HUES64 (cell line): ENCODE data around the gene ST8SIA6.

Experiments
- H3K27ac ChIP-seq: 2 replicates; pipeline ENCODE4 v1.7.0; 2013; ENCODE audit warnings: low read depth, low read length, inconsistent platforms
- H3K27me3 ChIP-seq: 2 replicates; pipeline ENCODE4 v1.6.1; 2013; ENCODE audit warnings: mild to moderate bottlenecking, low read length; ENCODE audit not compliant: insufficient read depth
- H3K36me3 ChIP-seq: 2 replicates; pipeline ENCODE4 v1.6.1; 2013; ENCODE audit warnings: mild to moderate bottlenecking, low read length; ENCODE audit not compliant: insufficient read depth
- H3K4me1 ChIP-seq: 2 replicates; pipeline ENCODE4 v1.6.1; 2013; ENCODE audit warnings: mild to moderate bottlenecking, low read length, moderate library complexity; ENCODE audit not compliant: insufficient read depth
- H3K4me3 ChIP-seq: 2 replicates; pipeline ENCODE4 v1.5.1; 2013; ENCODE audit warnings: mild to moderate bottlenecking, low read length, moderate library complexity
- H3K9ac ChIP-seq: 2 replicates; pipeline ENCODE4 v1.6.1; 2013; ENCODE audit warnings: mild to moderate bottlenecking, low read depth, low read length
- H3K9me3 ChIP-seq: 2 replicates; pipeline ENCODE4 v1.6.1; 2013; ENCODE audit warnings: low read depth, low read length; ENCODE audit not compliant: insufficient read depth
- WGBS: fragments of 150-250, 120-280 bp; methylation state at CpG from one replicate; pipeline ENCODE4 v1.1.7; 2013; ENCODE audit warnings: missing lambda C conversion rate; 5-methylcytosine and 5-hydroxymethylcytosine counted together

The ST8SIA6 gene

DNA sequence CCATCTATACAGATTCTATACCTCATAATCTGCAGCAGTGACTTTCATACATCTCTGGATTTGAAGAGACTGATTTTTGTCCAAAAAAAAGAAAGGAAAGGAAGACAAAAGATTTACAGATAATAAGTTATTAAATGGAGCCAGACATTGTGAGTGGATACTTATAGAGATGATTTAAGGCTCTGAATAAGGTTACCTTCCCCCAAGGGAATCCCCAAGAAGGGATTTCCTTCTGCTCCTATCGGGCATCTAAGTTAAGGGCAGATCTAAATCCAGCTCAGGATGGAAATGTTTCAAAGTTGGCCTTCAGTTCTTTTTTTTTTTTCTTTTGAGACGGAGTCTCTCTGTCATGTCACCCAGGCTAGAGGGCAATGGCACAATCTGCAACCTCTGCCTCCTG, 97.6 kb downstream of the ST8SIA6 start:
- 97% methylated on average over 2 of the region's 2 CpGs for WGBS

DNA sequence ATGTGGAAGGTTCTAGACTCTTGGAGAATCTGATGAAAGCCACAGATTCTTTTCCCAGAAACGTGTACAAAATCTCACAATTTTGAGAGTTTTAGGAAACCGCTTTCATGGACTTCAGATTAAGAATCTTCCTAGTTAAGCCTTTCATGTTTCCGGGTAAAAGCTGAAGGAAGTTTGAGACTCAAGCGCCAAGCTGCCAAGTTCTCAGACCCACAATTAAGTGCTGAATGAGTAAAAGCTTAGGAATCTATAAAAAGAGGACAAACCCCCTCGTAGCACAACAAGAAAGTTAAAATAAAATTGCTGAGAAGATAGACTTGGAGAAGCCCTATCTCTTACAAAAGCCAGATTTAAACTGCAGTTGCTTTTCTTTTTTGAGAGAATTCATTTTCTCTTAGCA, 99.6 kb downstream of the ST8SIA6 start:
- Histone ChIP-seq H3K27ac (no peak overlapping the region), H3K36me3 (no peaks in the 10 kb centered on the region), H3K4me3 (no peak overlapping the region), H3K9ac (no peak overlapping the region), H3K9me3 (peaks cover 3% of the 10 kb centered on the region; the same call in 1 of the 2 replicates), H3K27me3 (no peaks in the 10 kb centered on the region), H3K4me1 (no peaks in the 10 kb centered on the region)
- WGBS = 81% methylated on average over 5 of the region's 5 CpGs

More for the DNA sequence above, 97.6 kb downstream of the ST8SIA6 start:
- no peaks in the 10 kb centered on the region for H3K4me1 ChIP-seq
- H3K27me3 ChIP-seq = no peaks in the 10 kb centered on the region
- H3K9me3 ChIP-seq = no peaks in the 10 kb centered on the region
- H3K36me3 ChIP-seq = no peaks in the 10 kb centered on the region
- no peak overlapping the region for H3K9ac ChIP-seq
- no peak overlapping the region for H3K4me3 ChIP-seq
- no peak overlapping the region for H3K27ac ChIP-seq

DNA sequence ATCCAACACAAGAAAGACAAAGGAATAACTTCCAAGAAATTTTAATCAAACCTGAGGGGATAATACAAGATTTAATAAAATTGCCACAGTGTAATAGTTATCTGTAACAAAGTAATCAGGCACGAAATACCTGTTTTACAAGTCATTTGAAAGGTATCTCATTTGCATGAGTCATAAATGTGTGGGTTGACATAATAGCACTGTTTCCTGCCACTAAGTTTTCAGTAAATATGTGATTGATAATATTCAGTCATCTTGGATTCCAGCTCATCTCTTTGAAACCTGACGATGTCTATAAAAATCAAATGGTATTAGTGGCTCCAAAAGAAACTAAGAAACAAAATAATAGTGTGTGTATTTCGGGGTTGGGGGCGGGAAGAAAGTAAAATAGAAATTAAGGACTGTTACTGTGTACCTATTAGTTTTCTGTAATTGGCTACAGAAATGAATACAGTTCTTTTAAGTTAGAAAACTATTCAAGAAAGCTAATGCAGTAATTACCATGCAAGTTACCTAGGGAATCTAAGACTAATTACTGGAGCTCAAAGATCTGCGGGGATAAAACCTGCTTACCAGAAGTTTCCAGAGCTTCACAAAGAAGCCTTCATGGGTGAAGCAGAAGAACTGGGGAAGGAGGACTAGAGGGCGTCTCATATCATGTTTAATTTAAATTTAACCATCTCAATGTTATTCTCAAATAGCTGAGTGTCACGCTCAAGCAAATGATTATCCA, 100.7 kb downstream of the ST8SIA6 start:
- H3K27ac ChIP-seq = no peak overlapping the region
- WGBS = 93% methylated on average over 6 of the region's 7 CpGs
- H3K27me3 ChIP-seq = no peaks in the 10 kb centered on the region
- no peak overlapping the region for H3K4me3 ChIP-seq
- no peaks in the 10 kb centered on the region for H3K36me3 ChIP-seq
- H3K9ac ChIP-seq = no peak overlapping the region
- H3K9me3 ChIP-seq = peaks cover 3% of the 10 kb centered on the region; the same call in 1 of the 2 replicates
- H3K4me1 ChIP-seq = no peaks in the 10 kb centered on the region

DNA sequence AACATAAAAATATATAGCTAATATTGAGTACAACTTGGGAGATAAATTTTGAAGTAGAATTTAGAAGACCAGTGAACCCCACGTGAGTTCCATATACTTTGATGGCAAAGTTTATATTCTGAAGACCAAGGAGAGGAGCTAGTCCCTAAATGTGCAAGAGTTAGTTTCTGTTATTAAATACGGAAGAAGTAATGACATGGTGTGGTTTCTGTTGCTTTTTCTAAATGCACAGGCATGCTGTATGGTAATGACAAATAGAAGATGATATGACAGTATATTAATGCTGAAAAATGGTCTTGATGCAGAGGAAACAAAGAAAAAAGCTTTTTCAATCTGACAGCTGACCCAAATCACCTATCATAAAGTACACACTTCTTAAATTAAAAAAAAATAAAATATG, 101.8 kb downstream of the ST8SIA6 start:
- H3K4me3 ChIP-seq = no peak overlapping the region
- H3K4me1 ChIP-seq = no peaks in the 10 kb centered on the region
- 92% methylated on average over 2 of the region's 2 CpGs for WGBS
- no peak overlapping the region for H3K9ac ChIP-seq
- no peak overlapping the region for H3K27ac ChIP-seq
- no peaks in the 10 kb centered on the region for H3K27me3 ChIP-seq
- peaks cover 3% of the 10 kb centered on the region; the same call in 1 of the 2 replicates for H3K9me3 ChIP-seq
- no peaks in the 10 kb centered on the region for H3K36me3 ChIP-seq

DNA sequence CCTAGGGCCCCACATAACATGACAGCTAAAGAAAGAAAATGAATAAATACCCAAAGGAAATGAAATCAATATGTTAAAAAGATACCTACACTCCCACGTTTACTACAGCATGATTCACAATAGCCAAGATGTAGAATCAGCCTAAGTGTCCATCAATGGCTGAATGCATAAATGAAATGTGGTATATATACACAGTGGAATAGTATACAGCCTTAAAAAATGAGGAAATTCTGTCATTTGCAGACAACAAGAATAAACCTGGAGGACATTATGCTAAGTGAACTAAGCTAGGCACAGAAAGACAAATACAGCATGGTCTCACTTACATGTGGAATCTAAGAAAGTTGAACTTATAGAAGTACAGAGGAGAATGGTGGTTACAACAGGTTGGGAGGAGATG, 102.9 kb downstream of the ST8SIA6 start:
- no CpG with 5 or more reads among the region's 1 CpG for WGBS
- no peaks in the 10 kb centered on the region for H3K36me3 ChIP-seq
- H3K4me1 ChIP-seq = no peaks in the 10 kb centered on the region
- peaks cover 3% of the 10 kb centered on the region; the same call in 1 of the 2 replicates for H3K9me3 ChIP-seq
- no peaks in the 10 kb centered on the region for H3K27me3 ChIP-seq
- H3K9ac ChIP-seq = no peak overlapping the region
- no peak overlapping the region for H3K4me3 ChIP-seq
- H3K27ac ChIP-seq = no peak overlapping the region

DNA sequence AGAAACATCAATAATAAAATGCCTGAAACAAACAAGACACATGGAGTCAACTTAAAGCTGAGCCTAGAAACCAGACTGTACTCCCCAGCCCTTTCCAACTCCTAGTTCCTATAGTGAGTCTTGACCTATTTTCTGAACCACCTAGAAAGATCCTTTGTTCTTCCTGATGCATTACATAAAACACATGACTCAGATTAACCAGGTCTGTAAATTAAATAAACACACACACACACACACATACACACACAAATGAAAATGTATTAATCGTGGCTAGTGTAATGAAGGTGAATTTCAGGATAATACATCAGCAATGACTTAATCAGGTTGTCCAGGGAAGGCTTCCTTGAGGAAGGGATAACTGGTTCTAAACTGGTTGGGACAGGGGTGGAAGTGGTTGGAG, 104.7 kb downstream of the ST8SIA6 start:
- H3K27ac ChIP-seq = no peak overlapping the region
- H3K9ac ChIP-seq = no peak overlapping the region
- 100% methylated on average over 1 of the region's 1 CpG for WGBS
- no peaks in the 10 kb centered on the region for H3K36me3 ChIP-seq
- peaks cover 3% of the 10 kb centered on the region; the same call in 1 of the 2 replicates for H3K9me3 ChIP-seq
- no peaks in the 10 kb centered on the region for H3K27me3 ChIP-seq
- H3K4me3 ChIP-seq = no peak overlapping the region
- H3K4me1 ChIP-seq = no peaks in the 10 kb centered on the region

DNA sequence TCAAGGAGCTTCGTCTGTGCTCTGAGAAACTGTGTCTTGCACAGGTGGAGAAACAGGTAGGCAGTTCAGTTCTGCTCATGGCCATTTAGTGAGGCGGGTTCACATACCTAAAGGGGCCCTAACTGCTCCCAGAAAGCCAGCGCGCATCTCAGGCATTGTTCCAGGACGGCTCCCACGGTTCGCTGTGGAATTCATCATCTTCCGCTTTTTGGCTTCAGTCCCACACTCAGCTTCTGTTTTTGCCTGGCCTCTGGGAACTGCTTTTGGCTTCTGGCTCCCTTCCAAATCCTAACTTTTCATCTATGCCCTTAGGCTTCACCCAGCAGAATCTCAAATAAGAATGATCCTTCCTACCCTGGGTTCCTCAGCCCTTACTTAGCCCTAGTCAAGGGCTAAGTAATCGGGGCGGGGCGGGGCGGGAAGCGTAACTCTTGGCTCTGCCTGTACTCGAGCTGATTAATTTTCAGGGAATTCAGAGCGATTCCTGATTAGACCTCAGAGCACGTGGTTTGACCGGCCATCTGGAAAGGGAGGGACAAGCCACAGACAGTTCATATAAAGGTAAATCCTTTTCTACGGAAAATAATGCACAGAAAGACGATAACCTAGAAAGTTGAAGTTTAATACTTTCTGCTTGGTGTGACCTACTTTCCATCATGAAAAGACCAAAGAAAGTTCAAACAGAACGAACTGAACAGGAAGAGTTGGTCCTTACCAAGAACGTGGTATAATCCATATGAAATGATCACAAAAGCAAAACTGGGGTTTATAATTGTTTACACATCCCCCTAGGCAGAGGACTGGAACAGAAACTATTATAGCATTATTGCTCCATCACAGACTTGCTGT, 105.7 kb downstream of the ST8SIA6 start:
- H3K4me3 ChIP-seq = no peak overlapping the region
- no peaks in the 10 kb centered on the region for H3K27me3 ChIP-seq
- H3K9me3 ChIP-seq = peaks cover 3% of the 10 kb centered on the region; the same call in 1 of the 2 replicates
- H3K4me1 ChIP-seq = no peaks in the 10 kb centered on the region
- no peaks in the 10 kb centered on the region for H3K36me3 ChIP-seq
- 86% methylated on average over 21 of the region's 21 CpGs for WGBS
- no peak overlapping the region for H3K9ac ChIP-seq
- no peak overlapping the region for H3K27ac ChIP-seq

DNA sequence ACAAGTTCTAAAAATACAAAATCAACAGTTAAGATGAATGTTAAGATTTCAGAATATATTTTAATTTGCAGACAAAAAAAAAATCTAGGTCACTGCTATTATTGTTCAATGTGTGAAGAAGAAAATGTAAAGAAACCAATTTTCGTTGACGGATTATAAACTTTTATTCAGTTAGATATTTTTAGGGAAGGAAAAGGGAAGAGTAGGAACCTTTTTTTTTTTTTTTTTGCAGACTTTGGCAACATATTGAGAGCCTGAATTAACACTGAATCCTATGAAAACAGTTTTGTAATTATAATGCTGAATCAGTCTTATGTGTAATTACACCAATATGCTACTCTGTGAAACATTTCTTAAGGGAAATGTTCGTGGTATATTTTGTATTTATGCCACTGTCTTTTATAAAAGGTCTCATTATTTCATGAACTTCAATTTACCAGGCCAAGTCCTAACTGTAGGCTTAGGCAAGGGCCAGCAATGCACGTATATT, 106.3 kb downstream of the ST8SIA6 start:
- Histone ChIP-seq H3K27ac (no peak overlapping the region), H3K9me3 (peaks cover 3% of the 10 kb centered on the region; the same call in 1 of the 2 replicates), H3K27me3 (no peaks in the 10 kb centered on the region), H3K4me3 (no peak overlapping the region), H3K9ac (no peak overlapping the region), H3K4me1 (no peaks in the 10 kb centered on the region), H3K36me3 (no peaks in the 10 kb centered on the region)
- 78% methylated on average over 3 of the region's 4 CpGs for WGBS

DNA sequence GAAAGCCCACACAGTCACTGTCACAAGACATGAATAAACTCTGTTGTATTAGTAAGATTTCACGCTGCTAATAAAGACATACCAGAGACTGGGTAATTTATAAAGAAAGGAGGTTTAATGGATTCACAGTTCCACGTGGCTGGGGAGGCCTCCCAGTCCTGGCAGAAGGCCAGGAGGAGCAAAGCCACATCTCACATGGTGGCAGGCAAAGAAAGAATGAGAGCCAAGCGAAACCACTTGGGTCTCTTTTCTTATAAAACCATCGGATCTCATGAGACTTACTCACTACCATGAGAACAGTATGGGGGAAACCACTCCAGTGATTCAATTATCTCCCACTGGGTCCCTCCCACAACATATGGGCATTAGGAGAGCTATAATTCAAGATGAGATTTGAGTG, 110.2 kb downstream of the ST8SIA6 start:
- H3K27me3 ChIP-seq = no peaks in the 10 kb centered on the region
- no peak overlapping the region for H3K27ac ChIP-seq
- 89% methylated on average over 4 of the region's 4 CpGs for WGBS
- peaks cover 19% of the 10 kb centered on the region for H3K9me3 ChIP-seq
- H3K36me3 ChIP-seq = no peaks in the 10 kb centered on the region
- H3K4me1 ChIP-seq = no peaks in the 10 kb centered on the region
- no peak overlapping the region for H3K9ac ChIP-seq
- H3K4me3 ChIP-seq = no peak overlapping the region

DNA sequence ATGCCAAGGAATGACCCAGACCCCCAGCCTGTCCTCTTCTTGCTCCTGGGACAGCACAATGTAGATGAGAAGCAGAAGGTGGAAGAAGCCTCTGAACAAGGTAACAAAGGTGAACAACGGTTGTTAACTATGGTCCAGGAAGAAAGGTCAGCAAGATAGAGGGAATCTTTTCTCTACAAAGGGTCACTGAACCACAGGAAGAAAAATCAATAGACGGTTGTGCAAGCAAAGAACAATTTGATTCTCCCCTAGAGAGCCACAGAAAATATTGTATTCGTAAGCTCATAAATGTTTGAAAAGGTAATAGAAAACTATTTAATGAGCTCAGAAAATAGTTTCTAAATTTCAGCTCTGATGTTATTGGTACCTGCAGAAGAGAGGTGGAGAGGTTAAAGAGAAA, 111.3 kb downstream of the ST8SIA6 start:
- no peaks in the 10 kb centered on the region for H3K36me3 ChIP-seq
- H3K4me1 ChIP-seq = no peaks in the 10 kb centered on the region
- H3K9ac ChIP-seq = no peak overlapping the region
- no peak overlapping the region for H3K4me3 ChIP-seq
- H3K9me3 ChIP-seq = peaks cover 19% of the 10 kb centered on the region
- 99% methylated on average over 3 of the region's 3 CpGs for WGBS
- H3K27me3 ChIP-seq = no peaks in the 10 kb centered on the region
- H3K27ac ChIP-seq = no peak overlapping the region

DNA sequence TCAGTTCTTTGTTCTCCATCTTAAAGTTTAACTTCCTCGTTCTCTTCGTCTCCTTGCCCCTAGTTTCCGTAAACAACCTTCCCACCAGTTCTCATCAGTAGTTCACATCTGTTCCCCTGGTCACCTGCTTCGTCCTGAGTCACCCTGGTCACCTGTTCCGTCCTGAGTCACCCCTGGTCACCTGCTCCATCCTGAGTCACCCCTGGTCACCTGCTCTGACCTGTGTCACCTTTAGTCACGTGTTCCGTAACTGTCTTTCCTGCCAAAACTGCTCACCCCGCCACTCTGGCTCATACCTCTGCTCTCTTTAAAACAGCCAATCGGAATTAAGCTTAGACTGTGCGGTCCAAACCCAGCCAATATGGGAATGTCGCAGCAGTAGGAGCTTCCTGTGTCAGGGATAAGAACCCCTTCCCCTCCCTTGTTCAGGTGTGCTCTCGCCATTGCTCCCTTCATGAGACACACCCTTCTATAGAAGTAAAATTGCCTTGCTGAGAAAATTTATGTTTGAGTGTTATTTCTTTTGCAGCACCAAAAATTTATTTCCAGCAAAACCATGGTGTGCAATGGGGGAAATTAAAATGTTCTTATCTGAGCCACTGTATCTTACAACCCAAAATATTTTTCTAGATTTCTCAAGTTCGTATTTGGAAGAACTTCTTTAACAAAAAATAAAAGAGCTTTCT, 114.1 kb downstream of the ST8SIA6 start:
- Histone ChIP-seq H3K36me3 (no peaks in the 10 kb centered on the region), H3K27ac (no peak overlapping the region), H3K4me1 (no peaks in the 10 kb centered on the region), H3K27me3 (no peaks in the 10 kb centered on the region), H3K4me3 (no peak overlapping the region), H3K9ac (no peak overlapping the region), H3K9me3 (peaks cover 19% of the 10 kb centered on the region)
- WGBS = 92% methylated on average over 13 of the region's 13 CpGs
